HG02938 (cell line): ENCODE results near the gene RNF19B.

Experiments
- ATAC-seq: cut with Tn5 transposase; IDR thresholded peaks from one replicate; pipeline ENCODE4 v1.9.1; 2021; ENCODE audit warnings: mild to moderate bottlenecking, moderate library complexity; ENCODE audit not compliant: unreplicated experiment

Gene RNF19B

DNA sequence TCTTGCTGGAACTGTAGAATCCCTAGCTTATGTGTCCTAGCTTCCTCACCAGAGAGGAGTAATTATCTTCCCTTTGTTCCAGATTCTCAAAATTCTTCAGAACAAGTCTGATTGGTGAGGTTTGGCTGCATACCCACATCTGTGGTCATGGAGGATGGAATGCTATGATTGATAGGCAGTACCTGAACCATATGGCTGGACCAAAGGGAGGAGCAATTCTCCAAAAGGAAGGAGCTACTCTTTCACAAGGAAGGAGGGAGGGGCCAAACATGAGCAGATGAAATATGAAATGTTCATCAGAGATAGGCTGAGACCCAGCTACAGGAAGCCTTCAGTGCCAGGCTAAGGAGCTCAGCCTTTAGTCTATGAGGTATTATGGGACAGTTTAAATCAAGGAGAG lies 5.0 kb upstream of the RNF19B start:
- ATAC-seq = no peak

DNA sequence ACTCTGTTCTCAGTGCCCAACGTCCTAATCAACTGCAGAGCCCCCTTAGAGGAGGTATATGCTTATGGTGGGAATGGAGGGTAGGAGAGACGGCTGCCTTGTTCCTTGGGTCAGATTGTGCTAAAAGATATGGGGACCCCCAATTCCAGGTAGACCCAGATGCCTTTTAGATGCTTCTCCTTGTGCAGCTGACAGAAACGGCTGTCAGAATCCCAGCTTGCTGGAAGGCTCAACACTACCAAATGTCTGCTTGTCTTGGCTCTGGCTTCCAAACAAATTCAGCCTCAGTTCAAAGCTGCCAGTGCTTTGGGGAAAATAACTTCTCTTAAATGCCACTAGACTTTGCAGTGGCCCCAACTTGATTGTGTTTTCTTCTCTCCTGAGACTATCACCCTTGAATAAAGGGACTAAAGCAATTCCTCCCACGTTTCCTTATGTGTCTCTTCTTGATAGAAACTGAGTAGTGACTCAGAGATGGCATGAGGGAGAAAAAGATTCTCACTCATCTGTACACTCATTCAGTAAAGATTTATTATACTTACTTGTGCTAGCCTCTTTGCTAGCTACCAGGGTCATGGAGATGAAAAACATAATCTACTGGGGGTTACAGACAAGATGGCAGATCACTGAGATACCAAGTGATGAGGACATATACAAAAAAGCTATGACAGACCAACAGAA lies 3.4 kb upstream of the RNF19B start:
- ATAC-seq = no peak

DNA sequence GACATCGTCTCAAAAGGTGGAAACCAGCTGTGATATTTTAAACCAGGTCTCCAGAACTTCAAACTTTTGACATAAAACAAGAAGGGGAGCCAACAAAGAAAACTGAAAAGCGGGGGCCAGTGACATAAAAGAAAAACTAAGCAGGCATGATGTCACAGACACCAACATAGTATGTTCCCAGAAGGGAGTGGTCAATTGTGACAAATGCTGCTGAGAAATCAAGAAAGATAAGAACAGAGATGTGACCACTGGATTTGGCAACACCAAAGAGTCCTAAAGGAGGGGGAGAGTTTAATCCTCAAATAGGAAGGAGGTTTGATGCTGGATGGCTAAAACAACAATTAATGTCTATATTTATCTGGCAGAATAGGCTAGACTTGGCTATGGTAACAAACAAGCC lies 2.3 kb upstream of the RNF19B start:
- no peak for ATAC-seq

DNA sequence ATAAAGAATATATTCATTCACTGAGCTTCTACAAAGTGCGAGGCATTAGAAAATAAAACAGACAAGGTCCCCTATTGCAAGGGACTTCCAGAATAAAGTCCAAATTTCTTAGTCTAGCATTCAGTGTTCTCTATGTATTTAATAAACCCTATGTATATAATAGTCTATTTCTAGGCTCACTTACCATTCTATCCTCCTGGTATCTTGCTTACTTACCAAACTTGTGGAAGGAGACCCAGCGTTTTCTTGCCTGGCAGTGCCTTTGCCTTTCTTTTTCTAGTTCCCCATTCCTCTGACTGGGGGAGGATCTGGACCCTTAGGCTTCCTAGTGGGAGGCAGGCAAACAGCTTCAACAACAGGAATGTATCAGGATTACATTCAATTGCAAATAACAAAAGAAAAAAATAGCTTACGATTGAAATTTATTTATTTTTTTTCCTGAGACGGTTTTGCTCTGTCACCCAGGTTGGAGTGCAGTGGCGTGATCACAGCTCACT lies 690 bp upstream of the RNF19B start:
- no peak for ATAC-seq

DNA sequence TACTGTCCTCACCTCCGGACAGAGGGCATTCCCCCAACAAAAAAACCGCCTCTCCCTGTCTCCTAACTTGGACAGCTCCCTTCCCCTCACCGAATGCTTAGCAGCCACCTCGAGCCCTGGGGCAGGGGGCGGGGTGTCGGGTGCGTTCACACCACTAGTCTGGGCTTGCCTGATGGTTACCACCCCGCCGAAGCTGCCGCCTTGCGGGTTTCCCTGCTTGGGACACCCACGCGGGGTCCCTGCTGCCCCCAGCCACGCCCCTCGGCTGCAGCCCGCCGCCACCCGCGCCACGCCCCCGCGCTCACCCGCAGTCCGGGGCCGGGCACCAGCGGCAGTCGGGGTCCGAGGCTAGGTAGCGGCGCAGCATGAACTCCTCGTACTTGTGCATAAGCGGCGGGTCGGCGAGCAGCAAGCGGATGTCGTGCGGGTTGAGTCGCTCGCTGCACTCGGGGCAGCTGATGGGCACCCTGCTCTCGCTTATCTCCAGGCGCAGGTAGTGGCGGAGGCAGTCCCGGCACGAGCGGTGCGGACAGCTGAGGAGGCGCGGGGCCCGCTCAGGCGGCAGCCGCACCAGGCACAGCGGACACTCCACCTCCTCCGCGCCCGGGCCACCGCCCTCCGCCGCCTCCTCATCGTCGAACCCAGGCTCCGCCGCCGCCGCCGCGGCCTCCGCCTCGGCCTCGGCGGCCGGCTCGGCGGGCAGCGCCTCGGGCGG lies 706 bp downstream of the RNF19B start:
- peak; percentile 21 for ATAC-seq

DNA sequence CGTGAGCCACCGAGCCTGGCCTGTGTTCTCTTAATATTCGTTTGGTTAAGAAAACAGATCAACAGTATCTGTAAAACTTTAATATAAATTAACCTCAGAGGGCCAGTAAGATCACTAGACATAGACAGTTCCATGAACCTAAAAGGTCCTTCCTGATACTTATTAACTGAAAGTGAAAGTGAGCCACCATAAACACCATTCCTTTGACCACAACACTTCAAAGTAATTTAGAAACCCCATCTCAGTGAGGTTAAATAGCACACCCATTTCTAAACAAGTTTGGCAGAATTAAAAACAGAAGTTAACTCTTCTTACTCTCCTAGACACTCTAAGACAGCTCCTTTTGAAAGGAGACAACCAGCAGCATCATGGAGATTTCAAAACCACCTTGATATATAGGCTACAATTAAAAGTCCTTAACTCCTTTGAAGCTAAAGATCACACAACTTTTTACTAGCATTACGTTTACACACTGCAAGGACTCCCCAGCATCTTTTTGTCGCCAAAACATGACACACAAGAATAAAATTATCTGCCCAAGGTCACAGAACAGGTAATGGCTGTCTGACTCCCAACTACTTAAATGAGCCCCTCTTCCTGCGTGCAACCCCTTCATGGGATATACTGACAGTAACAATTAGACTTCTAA lies 2.2 kb downstream of the RNF19B start:
- ATAC-seq = no peak

DNA sequence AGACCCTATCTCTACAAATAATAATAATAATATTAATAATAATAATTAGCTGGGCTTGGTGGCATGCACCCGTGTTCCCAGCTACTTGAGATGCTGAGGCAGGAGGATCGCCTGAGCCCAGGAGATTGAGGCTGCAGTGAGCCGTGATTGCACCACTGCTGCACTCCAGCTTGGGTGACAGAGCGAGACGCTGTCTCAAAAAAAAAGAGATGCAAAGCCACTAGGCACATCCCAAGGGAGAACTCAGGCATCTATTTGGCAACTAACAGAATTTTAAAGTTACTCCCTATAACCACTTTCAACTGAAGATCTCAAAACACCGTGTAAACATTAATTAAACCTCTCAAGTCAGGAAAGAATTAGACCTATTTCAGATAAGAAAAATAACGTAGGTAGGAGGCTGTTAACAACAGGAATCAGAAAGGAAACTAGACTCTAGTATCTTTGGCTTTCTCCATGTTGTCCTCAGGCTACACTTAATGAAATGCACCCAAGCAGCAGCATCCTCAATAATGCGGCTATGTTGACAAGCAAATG lies 3.7 kb downstream of the RNF19B start:
- no peak for ATAC-seq

DNA sequence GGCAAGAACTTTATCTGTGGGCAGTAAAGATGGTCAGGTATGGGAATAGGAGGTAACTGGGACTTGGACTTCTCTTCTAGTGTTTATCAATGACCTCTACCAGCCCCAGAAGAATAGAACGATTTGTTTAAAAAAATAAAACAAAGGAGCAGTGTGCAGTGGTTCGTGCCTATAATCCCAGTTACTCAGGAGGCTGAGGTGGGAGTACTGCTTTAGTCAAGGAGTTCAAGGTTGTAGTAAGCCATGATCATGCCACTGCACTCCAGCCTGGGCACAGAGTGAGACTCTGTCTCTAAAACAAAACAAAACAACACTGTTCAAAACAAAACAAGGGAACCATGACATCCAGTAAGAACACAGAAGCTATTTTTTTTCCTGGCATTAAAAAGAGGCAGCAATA lies 4.3 kb downstream of the RNF19B start:
- ATAC-seq = no peak

DNA sequence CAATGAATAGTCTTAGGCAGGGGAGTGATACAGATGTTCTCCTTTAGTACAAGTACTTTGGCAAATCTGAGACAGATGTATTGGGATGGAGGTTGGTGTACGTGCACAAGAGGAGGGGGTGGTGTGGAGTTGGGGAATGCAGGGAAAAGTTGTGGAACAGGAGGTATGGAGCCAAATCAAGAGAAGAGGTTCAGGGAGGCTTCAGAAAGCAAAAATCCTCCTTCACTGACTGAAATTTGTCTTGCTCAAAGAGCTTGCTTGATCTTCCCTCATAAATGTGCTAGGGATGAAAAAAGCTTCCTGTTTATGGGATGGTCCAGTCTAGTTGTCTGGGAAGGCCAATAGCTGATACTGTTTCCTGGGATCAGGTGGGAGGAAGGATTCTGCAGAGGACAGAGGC lies 5.8 kb downstream of the RNF19B start:
- ATAC-seq = no peak

DNA sequence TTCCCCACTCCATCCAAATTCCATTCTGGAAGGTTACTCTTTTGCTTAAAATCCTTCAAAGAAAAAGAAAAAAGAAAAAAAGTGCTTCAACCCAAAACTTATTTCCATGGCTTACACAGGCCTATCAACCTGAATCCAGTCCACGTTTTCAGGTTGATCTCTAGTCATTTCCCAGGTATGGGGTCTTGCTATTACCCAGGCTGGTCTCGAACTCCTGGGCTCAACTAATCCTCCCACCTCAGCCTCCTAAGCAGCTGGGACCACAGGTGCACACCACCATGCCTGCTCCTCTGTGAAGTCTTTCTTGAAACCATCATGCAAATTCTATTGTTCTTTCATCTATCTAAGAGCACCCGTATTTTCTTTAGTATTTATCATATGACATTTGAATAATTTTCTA lies 7.6 kb downstream of the RNF19B start:
- no peak for ATAC-seq

DNA sequence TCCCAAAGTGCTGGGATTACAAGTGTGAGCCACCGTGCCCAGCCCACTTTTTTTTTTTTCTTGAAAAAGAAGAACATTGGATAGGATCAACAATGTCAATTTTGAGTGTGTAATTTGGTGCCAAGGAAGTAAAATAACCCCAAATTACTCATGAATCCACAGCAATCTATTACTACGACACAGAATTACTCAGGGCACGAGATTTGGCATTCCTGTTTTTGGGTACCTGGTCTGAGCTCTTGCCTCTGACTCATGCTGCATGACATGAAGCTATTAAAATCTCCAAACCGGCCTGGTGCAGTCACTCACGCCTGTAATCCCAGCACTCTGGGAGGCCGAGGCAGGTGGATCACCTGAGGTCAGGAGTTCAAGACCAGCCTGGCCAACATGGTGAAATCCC lies 10.4 kb downstream of the RNF19B start:
- no peak for ATAC-seq

DNA sequence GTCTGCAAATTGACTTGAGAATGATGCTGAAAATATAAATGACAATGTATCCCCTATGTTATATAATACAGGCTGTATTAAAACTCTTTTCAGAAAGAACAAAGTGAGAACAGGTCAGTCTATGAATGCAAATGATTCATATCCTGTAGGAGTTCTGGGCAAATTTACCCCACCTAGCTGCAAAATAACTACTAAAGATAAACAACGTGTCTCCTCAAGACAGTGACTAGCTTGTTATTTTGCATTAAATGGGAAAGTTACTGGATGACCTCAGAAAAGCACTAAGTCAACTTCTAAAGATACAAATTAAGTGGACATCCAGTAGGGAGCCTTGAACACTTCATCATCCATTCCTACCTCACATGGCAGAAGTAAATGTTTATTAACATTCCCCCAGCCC lies 11.1 kb downstream of the RNF19B start:
- no peak for ATAC-seq

DNA sequence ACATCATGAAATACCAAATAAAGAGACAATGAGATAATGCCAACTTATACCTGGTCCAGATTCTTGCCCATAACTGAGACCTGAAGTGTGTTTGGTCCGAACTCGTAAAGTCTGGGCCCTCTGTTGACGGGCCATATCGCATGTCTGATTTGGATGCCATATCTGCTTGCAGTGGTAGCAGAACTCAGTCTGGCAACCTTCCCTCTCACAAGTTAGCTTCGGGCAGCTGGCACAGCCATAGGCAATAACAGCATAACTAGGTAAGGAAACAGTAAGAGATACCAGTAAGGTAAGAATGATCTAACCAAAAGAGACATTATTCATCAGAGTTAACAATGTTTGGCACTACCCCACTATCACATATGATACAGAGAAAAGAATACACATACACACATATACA lies 15.1 kb downstream of the RNF19B start:
- no peak for ATAC-seq

DNA sequence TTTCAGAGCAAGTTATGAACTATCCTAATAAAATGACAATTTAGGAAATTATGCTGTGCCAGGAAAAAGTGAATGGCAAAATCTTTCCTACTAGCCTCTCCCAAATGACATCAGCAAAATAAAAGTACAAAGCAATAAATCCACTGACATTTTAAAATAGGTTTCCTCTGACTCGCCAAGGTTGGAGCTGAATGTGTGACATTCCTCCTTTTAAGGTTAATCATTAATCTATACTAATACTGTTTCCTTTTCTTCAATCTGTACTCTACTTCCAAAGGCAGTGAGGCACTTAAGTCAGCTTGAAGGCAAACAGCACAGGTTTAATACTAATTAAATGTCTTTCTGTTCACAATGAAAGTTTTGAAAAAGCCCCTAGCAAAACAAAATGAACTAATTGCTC lies 15.7 kb downstream of the RNF19B start:
- no peak for ATAC-seq

DNA sequence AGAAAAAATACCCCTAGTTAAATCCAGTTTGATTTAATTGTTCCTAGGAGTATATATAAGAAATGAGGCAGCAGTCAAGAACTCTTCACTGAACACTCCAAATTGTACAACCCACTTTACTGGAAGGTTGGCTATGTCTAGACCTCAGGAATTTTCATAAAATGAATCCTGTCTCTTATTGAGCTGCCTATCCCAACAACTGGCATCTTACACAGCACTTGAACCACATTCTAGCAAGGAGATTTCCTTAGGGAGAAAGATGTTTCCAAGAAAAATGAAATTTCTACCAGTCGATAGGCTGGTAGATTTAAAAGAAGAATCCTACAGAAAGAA lies 16.3 kb downstream of the RNF19B start:
- no peak for ATAC-seq

DNA sequence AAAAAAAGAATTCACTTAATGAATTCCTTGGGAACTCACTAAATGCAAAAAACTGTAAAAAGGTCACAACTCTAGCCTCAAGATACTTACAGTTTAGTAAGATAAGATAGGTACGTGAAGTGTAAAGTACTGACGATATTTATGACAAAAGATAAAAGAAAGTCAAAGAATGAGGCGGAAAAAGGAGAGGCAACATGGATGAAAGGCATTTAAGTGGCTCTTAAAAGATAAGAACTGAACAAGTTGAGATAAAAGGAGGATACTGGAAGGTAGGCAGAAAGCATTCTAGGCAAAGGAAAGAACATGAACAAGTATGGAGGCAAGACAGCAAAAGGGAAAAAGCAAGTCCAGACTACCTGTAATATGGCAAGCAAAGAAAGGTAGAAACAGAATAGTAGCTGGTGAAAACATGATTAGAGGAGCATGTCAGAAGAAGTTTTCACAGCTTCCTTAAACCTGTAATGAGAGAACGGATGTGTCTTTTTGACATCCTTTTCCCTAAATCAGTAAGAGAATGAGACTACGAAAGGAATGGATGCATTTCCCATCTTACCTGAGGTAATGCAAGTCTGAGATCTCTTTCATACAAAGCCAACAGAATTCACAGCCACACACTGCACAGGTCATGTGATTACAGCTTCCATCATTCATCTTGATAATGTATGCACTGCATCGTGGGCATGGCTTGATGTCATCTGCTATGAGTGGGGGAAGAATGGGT lies 16.8 kb downstream of the RNF19B start:
- ATAC-seq = no peak

DNA sequence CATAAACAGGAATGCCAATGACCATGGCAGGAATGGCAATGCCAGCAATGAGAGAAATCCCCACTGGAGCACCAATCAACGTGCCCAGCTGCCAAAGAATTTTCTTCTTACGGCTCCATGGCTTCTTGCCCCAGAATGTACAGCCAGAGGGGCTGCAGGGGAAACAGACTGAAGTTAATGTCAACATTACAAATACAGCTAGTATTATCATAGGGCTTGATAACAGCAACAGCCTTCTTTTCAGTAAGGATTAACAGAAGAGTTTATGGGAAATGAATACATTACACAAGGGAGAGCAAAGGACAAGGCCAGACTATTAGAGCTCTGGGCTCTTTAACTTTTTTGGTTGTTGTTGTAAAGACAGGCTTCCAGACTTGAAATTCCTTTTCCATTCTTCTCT lies 18.2 kb downstream of the RNF19B start:
- no peak for ATAC-seq

DNA sequence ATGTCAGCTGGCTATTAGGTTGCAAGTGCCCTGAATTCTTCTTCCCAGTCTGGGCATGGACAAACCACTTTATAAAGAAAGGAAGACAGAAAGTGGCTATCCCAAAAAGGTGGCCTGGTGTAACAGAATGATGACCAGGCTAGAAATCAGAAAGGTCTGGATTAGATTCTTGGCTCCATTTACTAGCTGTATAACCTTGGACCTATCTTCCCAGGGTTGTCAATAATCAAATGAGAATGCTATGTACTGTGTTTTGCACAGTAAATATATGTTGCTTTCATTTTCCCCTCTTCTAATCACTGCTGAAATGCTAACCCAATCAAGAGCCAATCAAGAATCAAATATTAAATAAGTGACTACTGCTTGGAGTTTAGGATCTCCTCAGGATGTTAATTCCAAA lies 20.4 kb downstream of the RNF19B start:
- no peak for ATAC-seq

DNA sequence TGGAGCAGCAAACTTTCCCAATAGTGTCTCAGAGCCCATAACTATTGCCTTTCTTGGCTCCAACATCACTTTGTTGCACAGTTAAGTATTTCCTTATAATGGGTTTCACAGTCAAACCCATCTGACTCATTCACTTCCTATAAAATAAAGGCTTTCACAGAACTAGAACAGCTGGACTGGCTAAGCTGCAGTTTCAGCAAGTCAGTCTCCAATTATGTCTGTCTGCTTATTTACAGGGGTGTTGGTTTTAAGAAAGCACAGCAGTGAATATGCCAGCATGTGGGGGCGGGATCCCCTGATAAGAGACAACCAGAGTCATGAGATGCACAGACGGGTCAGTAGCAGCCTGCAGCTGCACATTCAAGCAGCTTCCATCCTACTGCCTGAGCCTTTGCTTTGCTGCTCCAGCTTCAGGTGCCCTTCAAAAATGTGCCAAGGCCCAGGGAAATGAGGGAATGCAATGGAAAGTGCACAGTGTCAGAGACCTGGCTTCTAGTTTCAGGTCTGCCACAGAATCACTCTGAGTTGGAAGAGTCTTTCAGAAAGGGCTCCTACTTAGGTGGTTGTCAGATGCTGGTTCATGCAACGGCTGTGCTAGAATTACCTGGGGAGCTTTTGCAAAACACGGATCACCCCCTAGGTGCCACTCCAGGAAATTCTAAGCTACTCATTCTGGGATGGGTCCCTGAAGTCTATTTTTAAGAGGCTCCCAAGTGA lies 24.8 kb downstream of the RNF19B start:
- no peak for ATAC-seq

DNA sequence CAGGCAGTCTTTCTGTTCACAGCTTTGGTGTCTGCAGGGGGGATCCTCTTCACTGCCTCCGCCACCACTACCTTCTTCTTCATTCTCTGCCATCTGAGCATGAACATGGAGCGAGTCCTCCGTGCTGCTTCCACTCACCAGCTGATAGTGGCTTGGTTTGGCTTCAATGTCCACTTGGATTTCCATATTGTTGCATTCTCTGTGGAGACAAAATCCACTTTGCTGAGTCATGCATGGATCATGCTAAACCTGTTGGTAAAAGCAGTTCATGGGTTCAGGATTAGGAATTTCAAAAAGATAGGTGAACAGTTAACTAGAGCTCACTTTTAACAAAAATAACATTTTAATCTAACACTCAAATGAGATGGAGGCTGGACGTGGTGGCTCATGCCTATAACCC lies 27.5 kb downstream of the RNF19B start:
- ATAC-seq = no peak

DNA sequence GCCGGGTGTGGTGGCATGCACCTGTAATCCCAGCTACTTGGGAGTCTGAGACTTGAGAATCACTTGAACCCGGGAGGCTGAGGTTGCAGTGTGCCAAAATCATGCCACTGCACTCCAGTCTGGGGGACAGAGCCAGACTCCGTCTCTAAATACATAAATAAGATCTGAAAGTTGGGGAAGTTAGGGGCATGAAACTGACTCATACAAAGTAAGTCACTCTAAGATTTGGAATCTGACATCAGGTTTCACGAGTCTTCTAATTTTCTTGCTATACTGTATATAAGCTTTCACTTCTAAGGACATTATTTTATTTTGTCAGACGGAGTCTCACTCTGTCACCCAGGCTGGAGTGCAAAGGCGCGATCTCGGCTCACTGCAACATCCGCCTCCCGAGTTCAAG lies 30.1 kb downstream of the RNF19B start:
- ATAC-seq = no peak
